Caco-2 (cell line): ENCODE results near the gene EPB41L4A. TPM values are rescaled to one million over a fixed set of nuclear protein-coding genes. Genes with fewer than 3 reads are reported as not detected.

ENCODE experiments used
- BruUV-seq: library from RNA; stranded (reverse); fragments of 400-500 nt; replicated peaks from 2 replicates; lab custom pipeline; 2021; lab: Mats Ljungman, UMichigan
- CTCF ChIA-PET: fragments of 300-600 bp; sonication (Branson Sonifier 250); formaldehyde crosslinking; loops from one replicate; lab custom pipeline; 2022; ENCODE audit warnings: antibody characterized with exemption; lab: Charles Lee
- POLR2A ChIA-PET: fragments of 300-600 bp; sonication (Branson Sonifier 250); formaldehyde crosslinking; loops from one replicate; lab custom pipeline; 2022; ENCODE audit warnings: antibody characterized with exemption; lab: Charles Lee
- DNase-seq, 2 experiments: peaks; one replicate each; pipeline versions ENCODE4 v3.0.0 to v3.0.0-alpha.2; 2020 to 2022
- H3K27me3 ChIP-seq: replicated peaks from 2 replicates; pipeline ENCODE4 v1.6.0; 2011; ENCODE audit warnings: low read length; ENCODE audit not compliant: control insufficient read depth, insufficient read depth
- H3K36me3 ChIP-seq: 2 replicates; pipeline ENCODE4 v1.5.1; 2011; ENCODE audit warnings: low read length; ENCODE audit not compliant: control insufficient read depth, insufficient read depth
- H3K4me1 ChIP-seq: fragments of 250-450 bp; sonication (Bioruptor Pico); 2 replicates; pipeline ENCODE4 v1.5.1; 2020; ENCODE audit warnings: mild to moderate bottlenecking
- H3K4me3 ChIP-seq: 2 replicates; pipeline ENCODE4 v1.5.1; 2011; ENCODE audit warnings: low read depth, mild to moderate bottlenecking, control low read depth, low read length
- H3K9me3 ChIP-seq: fragments of 250-450 bp; sonication (Bioruptor Pico); 2 replicates; pipeline ENCODE4 v1.5.1; 2020; ENCODE audit warnings: mild to moderate bottlenecking, moderate library complexity
- H3K27ac Mint-ChIP-seq: one replicate; pipeline ENCODE4 v1.8.0; 2022; ENCODE audit warnings: mixed read lengths; ENCODE audit not compliant: unreplicated experiment
- H3K27me3 Mint-ChIP-seq: one replicate; pipeline ENCODE4 v1.8.0; 2022; ENCODE audit warnings: mixed read lengths; ENCODE audit not compliant: insufficient read depth, unreplicated experiment
- H3K36me3 Mint-ChIP-seq: one replicate; pipeline ENCODE4 v1.8.0; 2022; ENCODE audit warnings: mild to moderate bottlenecking, mixed read lengths; ENCODE audit not compliant: insufficient read depth, unreplicated experiment
- H3K4me1 Mint-ChIP-seq: one replicate; pipeline ENCODE4 v1.8.0; 2022; ENCODE audit warnings: low read depth, mixed read lengths; ENCODE audit not compliant: unreplicated experiment
- H3K4me3 Mint-ChIP-seq: one replicate; pipeline ENCODE4 v1.8.0; 2022; ENCODE audit warnings: mild to moderate bottlenecking, moderate library complexity, mixed read lengths; ENCODE audit not compliant: unreplicated experiment
- H3K9me3 Mint-ChIP-seq: one replicate; pipeline ENCODE4 v1.8.0; 2022; ENCODE audit warnings: mixed read lengths; ENCODE audit not compliant: unreplicated experiment
- intact Hi-C: fragments of 100-400 bp; cut with micrococcal nuclease; formaldehyde crosslinking; loops from one replicate; pipeline ENCODE4 v1.10.0; 2022; ENCODE audit not compliant: unreplicated experiment
- total RNA-seq: library from RNA; stranded (reverse); gene quantifications from 2 replicates; pipeline ENCODE4 v1.2.3, GENCODE V29; 2022
- TF ChIP-seq, protein P1 (sequence below), 2 experiments: fragments of 200-600 bp in 1 of 2; IDR thresholded peaks; 1 replicate in 1 of 2; 2 replicates in 1 of 2; pipeline versions ENCODE4 v1.5.1 to v1.8.0; 2011 to 2022; ENCODE audit warnings: antibody characterized with exemption in 1 of 2, control low read depth in 1 of 2, inconsistent platforms in 1 of 2, low read depth in 1 of 2, low read length in 1 of 2, mild to moderate bottlenecking in 1 of 2, moderate library complexity in 1 of 2; ENCODE audit not compliant: insufficient read depth in 1 of 2, severe bottlenecking in 1 of 2, unreplicated experiment in 1 of 2

EPB41L4A gene
- total RNA-seq, 1 experiment from 2014 or later, result 1.4 TPM

DNA sequence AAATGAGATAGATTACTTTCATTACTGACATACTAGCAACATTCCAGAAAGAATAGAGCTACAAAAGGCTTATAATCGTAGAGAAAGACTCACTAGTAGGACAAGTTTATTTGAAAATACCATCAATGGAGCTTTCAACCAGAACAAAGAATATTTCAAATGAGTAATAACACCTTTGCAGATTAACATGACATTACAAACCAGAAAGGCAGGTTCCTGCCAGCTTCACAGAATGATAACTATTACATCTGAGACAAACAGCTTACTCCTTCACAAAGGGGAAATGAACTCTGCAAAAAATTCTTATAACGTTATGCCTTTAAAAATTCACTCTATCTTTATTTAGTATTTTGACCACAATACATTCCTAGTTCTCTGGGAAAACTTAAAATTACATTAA is 103.1 kb downstream of the EPB41L4A start:
- H3K4me1 Mint-ChIP-seq, result no peaks in the 10 kb centered on the region
- H3K27me3 Mint-ChIP-seq, result peaks cover 18% of the 10 kb centered on the region
- H3K9me3 ChIP-seq, result no peaks in the 10 kb centered on the region

GRCh38 chr5:112312295-112313275 is 106.5 kb downstream of the EPB41L4A start:
- Histone ChIP-seq H3K36me3 (no peaks in the 10 kb centered on the region), H3K4me3 (no peak overlapping the region), H3K9me3 (no peaks in the 10 kb centered on the region), H3K27me3 (no peaks in the 10 kb centered on the region), H3K4me1 (no peaks in the 10 kb centered on the region)
- Mint-ChIP-seq H3K36me3 (no peaks in the 10 kb centered on the region), H3K4me3 (no peak overlapping the region), H3K27ac (no peak overlapping the region), H3K4me1 (no peaks in the 10 kb centered on the region), H3K27me3 (peaks cover 8% of the 10 kb centered on the region), H3K9me3 (no peaks in the 10 kb centered on the region)
- no peak for DNase-seq
- TF ChIP-seq, protein P1, sequence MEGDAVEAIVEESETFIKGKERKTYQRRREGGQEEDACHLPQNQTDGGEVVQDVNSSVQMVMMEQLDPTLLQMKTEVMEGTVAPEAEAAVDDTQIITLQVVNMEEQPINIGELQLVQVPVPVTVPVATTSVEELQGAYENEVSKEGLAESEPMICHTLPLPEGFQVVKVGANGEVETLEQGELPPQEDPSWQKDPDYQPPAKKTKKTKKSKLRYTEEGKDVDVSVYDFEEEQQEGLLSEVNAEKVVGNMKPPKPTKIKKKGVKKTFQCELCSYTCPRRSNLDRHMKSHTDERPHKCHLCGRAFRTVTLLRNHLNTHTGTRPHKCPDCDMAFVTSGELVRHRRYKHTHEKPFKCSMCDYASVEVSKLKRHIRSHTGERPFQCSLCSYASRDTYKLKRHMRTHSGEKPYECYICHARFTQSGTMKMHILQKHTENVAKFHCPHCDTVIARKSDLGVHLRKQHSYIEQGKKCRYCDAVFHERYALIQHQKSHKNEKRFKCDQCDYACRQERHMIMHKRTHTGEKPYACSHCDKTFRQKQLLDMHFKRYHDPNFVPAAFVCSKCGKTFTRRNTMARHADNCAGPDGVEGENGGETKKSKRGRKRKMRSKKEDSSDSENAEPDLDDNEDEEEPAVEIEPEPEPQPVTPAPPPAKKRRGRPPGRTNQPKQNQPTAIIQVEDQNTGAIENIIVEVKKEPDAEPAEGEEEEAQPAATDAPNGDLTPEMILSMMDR (IDR thresholded peaks at IDR 0.05; ENCODE audit: insufficient read depth in 1 of 2, low read depth in 1 of 2, low read length in 1 of 2, severe bottlenecking in 1 of 2, unreplicated experiment in 1 of 2), result no peak
- BruUV-seq, result no TSS peak
- intact Hi-C loops, result no loop called here
- POLR2A ChIA-PET, result no interaction called here
- CTCF ChIA-PET, result interaction anchor here (0.5 kb wide), 1 partner anchor 99 kb away, joined by 3 read pairs; no protein-coding TSS in a partner anchor

More for the DNA sequence above, 103.1 kb downstream of the EPB41L4A start:
- H3K4me1 ChIP-seq, result no peaks in the 10 kb centered on the region
- DNase-seq, result no peak
- Mint-ChIP-seq H3K36me3 (no peaks in the 10 kb centered on the region), H3K27ac (no peak overlapping the region), H3K4me3 (no peak overlapping the region), H3K9me3 (no peaks in the 10 kb centered on the region)
- no TSS peak for BruUV-seq
- H3K4me3 ChIP-seq, result no peak overlapping the region
- POLR2A ChIA-PET, result no interaction called here
- TF ChIP-seq, protein P1 (IDR thresholded peaks at IDR 0.05; ENCODE audit: insufficient read depth in 1 of 2, low read depth in 1 of 2, low read length in 1 of 2, severe bottlenecking in 1 of 2, unreplicated experiment in 1 of 2), result no peak
- CTCF ChIA-PET, result no interaction called here
- H3K36me3 ChIP-seq, result no peaks in the 10 kb centered on the region
- H3K27me3 ChIP-seq, result no peaks in the 10 kb centered on the region
- intact Hi-C loops, result no loop called here

GRCh38 chr5:112310746-112311145 is 108.3 kb downstream of the EPB41L4A start:
- no TSS peak for BruUV-seq
- no peak for DNase-seq
- no peak overlapping the region for H3K4me3 ChIP-seq
- H3K36me3 Mint-ChIP-seq, result no peaks in the 10 kb centered on the region
- peaks cover 16% of the 10 kb centered on the region for H3K27me3 Mint-ChIP-seq
- no peaks in the 10 kb centered on the region for H3K9me3 ChIP-seq
- no peaks in the 10 kb centered on the region for H3K4me1 Mint-ChIP-seq
- no peak overlapping the region for H3K4me3 Mint-ChIP-seq
- H3K9me3 Mint-ChIP-seq, result no peaks in the 10 kb centered on the region
- no peaks in the 10 kb centered on the region for H3K27me3 ChIP-seq
- POLR2A ChIA-PET, result no interaction called here
- H3K4me1 ChIP-seq, result no peaks in the 10 kb centered on the region
- CTCF ChIA-PET, result no interaction called here
- intact Hi-C loops, result no loop called here
- no peak overlapping the region for H3K27ac Mint-ChIP-seq
- TF ChIP-seq, protein P1 (IDR thresholded peaks at IDR 0.05; ENCODE audit: insufficient read depth in 1 of 2, low read depth in 1 of 2, low read length in 1 of 2, severe bottlenecking in 1 of 2, unreplicated experiment in 1 of 2), result no peak
- H3K36me3 ChIP-seq, result no peaks in the 10 kb centered on the region
